Gastroesophageal sphincter (tissue), 3 donors: ENCODE results near the gene ADAM17.

ENCODE experiments used
- CTCF ChIP-seq, 4 experiments: fragments of 200-600 bp in 2 of 4; fragments of 450-650 bp in 2 of 4; sonication (generic) in 1 of 4; IDR thresholded peaks; one replicate each; pipeline ENCODE4 v1.5.1; 2017 to 2019; ENCODE audit warnings: antibody characterized with exemption in 4 of 4, mild to moderate bottlenecking in 2 of 4, moderate library complexity in 2 of 4
- EP300 ChIP-seq: sonication (generic); formaldehyde crosslinking; IDR thresholded peaks from one replicate; pipeline ENCODE4 v1.6.1; 2017; ENCODE audit warnings: antibody characterized with exemption, mild to moderate bottlenecking
- POLR2A ChIP-seq, 2 donors: fragments of 450-650 bp; IDR thresholded peaks; one replicate each; pipeline ENCODE4 v1.6.1; 2017; ENCODE audit warnings: antibody characterized with exemption in 2 of 2, mild to moderate bottlenecking in 2 of 2, moderate library complexity in 1 of 2
- POLR2AphosphoS5 ChIP-seq: sonication (generic); formaldehyde crosslinking; IDR thresholded peaks from one replicate; pipeline ENCODE4 v1.6.1; 2017; ENCODE audit warnings: antibody characterized with exemption

- TF ChIP-seq CTCF (IDR thresholded peaks at IDR 0.05) (no peak), POLR2A (IDR thresholded peaks at IDR 0.05) (no peak), POLR2AphosphoS5 (no peak), EP300 (no peak)
These were observed 75.5 kb downstream of the ADAM17 start for GRCh38 chr2:9480157-9480556.
